A549 (cell line): ENCODE measurements around the gene OTUD7B. TPM values are rescaled to one million over a fixed set of nuclear protein-coding genes. Genes with fewer than 3 reads are reported as not detected.

Experiments used
- ATAC-seq, 2 experiments: fragments of 200-7000 bp in 1 of 2; fragments of >200 bp in 1 of 2; cut with Nextera tagmentation in 1 of 2; cut with Tn5 transposase in 1 of 2; 3 replicates each; pipeline versions ENCODE4 v1.8.0 to v1.9.1; 2018 to 2020; ENCODE audit warnings: mild to moderate bottlenecking in 1 of 2, moderate library complexity in 1 of 2
- CTCF ChIA-PET: fragments of 300-600 bp; sonication (Branson Sonifier 250); formaldehyde crosslinking; extraction: SDS; loops from one replicate; lab custom pipeline; 2021; ENCODE audit warnings: antibody characterized with exemption, inconsistent platforms; lab: Yijun Ruan, JAX
- POLR2A ChIA-PET: fragments of 350-600 bp; formaldehyde crosslinking; extraction: SDS; loops from one replicate; lab custom pipeline; 2021; ENCODE audit warnings: antibody characterized with exemption, inconsistent platforms; lab: Yijun Ruan, JAX
- DNase-seq, 2 experiments: peaks; one replicate each; pipeline versions ENCODE4 v3.0.0 to v3.0.0-alpha.2; 2011 to 2016; ENCODE audit warnings: low read depth in 1 of 2, low spot score in 1 of 2
- FAIRE-seq: peaks from 2 replicates; lab custom pipeline; 2011; peaks lifted over from hg19 to GRCh38; lab: Jason Lieb, UNC
- H3K27ac ChIP-seq, 2 experiments: fragments of >200 bp; sonication (Bioruptor Twin); formaldehyde crosslinking; 3 replicates each; pipeline ENCODE4 v1.5.1; 2016 to 2017
- H3K4me1 ChIP-seq: fragments of >200 bp; sonication (Bioruptor Twin); formaldehyde crosslinking; 3 replicates; pipeline ENCODE4 v1.6.1; 2016
- H3K4me2 ChIP-seq: fragments of >200 bp; sonication (Bioruptor Twin); formaldehyde crosslinking; 3 replicates; pipeline ENCODE4 v1.6.1; 2016
- H3K4me3 ChIP-seq: fragments of >200 bp; sonication (Bioruptor Twin); formaldehyde crosslinking; 3 replicates; pipeline ENCODE4 v1.5.1; 2016
- H3K9me3 ChIP-seq: fragments of >200 bp; sonication (Bioruptor Twin); formaldehyde crosslinking; 3 replicates; pipeline ENCODE4 v1.6.1; 2016
- CBX2 ChIP-seq: fragments of 200-600 bp; sonication (generic); IDR thresholded peaks from 2 replicates; pipeline ENCODE4 v1.6.1; 2016; ENCODE audit warnings: low read depth, mild to moderate bottlenecking, borderline replicate concordance
- CBX8 ChIP-seq: fragments of 200-600 bp; sonication (generic); IDR thresholded peaks from 2 replicates; pipeline ENCODE4 v1.6.1; 2016
- CHD2 ChIP-seq: fragments of 150-350 bp; IDR thresholded peaks from 2 replicates; pipeline ENCODE4 v1.6.1; 2014; ENCODE audit warnings: low read length; ENCODE audit not compliant: partially characterized antibody
- CHD4 ChIP-seq: fragments of 200-600 bp; sonication (generic); IDR thresholded peaks from 2 replicates; pipeline ENCODE4 v1.6.1; 2016; ENCODE audit warnings: antibody characterized with exemption, mild to moderate bottlenecking, borderline replicate concordance
- E2F6 ChIP-seq: IDR thresholded peaks from 2 replicates; pipeline ENCODE4 v1.6.1; 2012; ENCODE audit warnings: low read depth, borderline replicate concordance
- EHF ChIP-seq: fragments of 250-450 bp; sonication (Bioruptor Pico); IDR thresholded peaks from 2 replicates; pipeline ENCODE4 v1.5.0; 2020; ENCODE audit warnings: mild to moderate bottlenecking
- EHMT2 ChIP-seq: fragments of 200-600 bp; sonication (generic); IDR thresholded peaks from 2 replicates; pipeline ENCODE4 v1.6.1; 2016; ENCODE audit warnings: antibody characterized with exemption, low read depth, mild to moderate bottlenecking, moderate library complexity
- ESRRA ChIP-seq: fragments of 150-350 bp; IDR thresholded peaks from 2 replicates; pipeline ENCODE4 v1.6.1; 2014; ENCODE audit warnings: mild to moderate bottlenecking, low read length, borderline replicate concordance
- FOSB ChIP-seq: fragments of 250-450 bp; sonication (Bioruptor Pico); IDR thresholded peaks from 2 replicates; pipeline ENCODE4 v1.5.0; 2020; ENCODE audit warnings: mild to moderate bottlenecking, moderate library complexity
- HDAC2 ChIP-seq: fragments of 200-600 bp; sonication (generic); IDR thresholded peaks from 2 replicates; pipeline ENCODE4 v1.6.1; 2016
- HMGXB4 ChIP-seq: fragments of 250-450 bp; sonication (Bioruptor Pico); IDR thresholded peaks from 2 replicates; pipeline ENCODE4 v1.5.0; 2021; ENCODE audit warnings: mild to moderate bottlenecking, moderate library complexity, borderline replicate concordance
- HOXB5 ChIP-seq: fragments of 250-450 bp; sonication (Bioruptor Pico); IDR thresholded peaks from 2 replicates; pipeline ENCODE4 v1.5.0; 2020; ENCODE audit warnings: mild to moderate bottlenecking, moderate library complexity
- JUNB ChIP-seq: fragments of >200 bp; sonication (Bioruptor Twin); formaldehyde crosslinking; IDR thresholded peaks from 2 replicates; pipeline ENCODE4 v1.6.1; 2016
- KDM5A ChIP-seq: fragments of 200-600 bp; sonication (generic); IDR thresholded peaks from 2 replicates; pipeline ENCODE4 v1.6.1; 2016; ENCODE audit warnings: antibody characterized with exemption, mild to moderate bottlenecking
- PHF8 ChIP-seq: fragments of 200-600 bp; sonication (generic); IDR thresholded peaks from 2 replicates; pipeline ENCODE4 v1.6.1; 2016; ENCODE audit warnings: low read depth, mild to moderate bottlenecking, antibody characterized with exemption, moderate library complexity, borderline replicate concordance
- POLR2A ChIP-seq: IDR thresholded peaks from 2 replicates; pipeline ENCODE4 v1.6.1; 2012; ENCODE audit warnings: mild to moderate bottlenecking, low read length
- POLR2AphosphoS2 ChIP-seq: conservative IDR thresholded peaks from 2 replicates; pipeline ENCODE4 v1.6.1; 2012; ENCODE audit warnings: low read length, improper control_type of control experiment, inconsistent platforms
- RAD21 ChIP-seq, 2 experiments: fragments of >200 bp in 1 of 2; sonication (Bioruptor Twin) in 1 of 2; formaldehyde crosslinking in 1 of 2; IDR thresholded peaks in 1 of 2; conservative IDR thresholded peaks in 1 of 2; 2 replicates in 1 of 2; 3 replicates in 1 of 2; pipeline ENCODE4 v1.6.1; 2012 to 2018; ENCODE audit warnings: inconsistent platforms in 1 of 2
- RARB ChIP-seq: fragments of 250-450 bp; sonication (Bioruptor Pico); IDR thresholded peaks from 2 replicates; pipeline ENCODE4 v1.8.0; 2021; ENCODE audit warnings: mild to moderate bottlenecking, moderate library complexity
- RCOR1 ChIP-seq: fragments of 150-350 bp; IDR thresholded peaks from 2 replicates; pipeline ENCODE4 v1.6.1; 2014; ENCODE audit warnings: antibody characterized with exemption, low read length, low read depth
- RNF2 ChIP-seq: fragments of 200-600 bp; sonication (generic); IDR thresholded peaks from 2 replicates; pipeline ENCODE4 v1.6.1; 2016; ENCODE audit warnings: low read depth, mild to moderate bottlenecking, antibody characterized with exemption, moderate library complexity, borderline replicate concordance
- TFCP2L1 ChIP-seq: fragments of 250-450 bp; sonication (Bioruptor Pico); IDR thresholded peaks from 2 replicates; pipeline ENCODE4 v1.5.0; 2021; ENCODE audit warnings: mild to moderate bottlenecking
- USF2 ChIP-seq: fragments of 450-650 bp; IDR thresholded peaks from 2 replicates; pipeline ENCODE4 v1.6.1; 2014; ENCODE audit warnings: antibody characterized with exemption
- WGBS: methylation state at CpG from one replicate; pipeline ENCODE4 v1.1.6; 2017; ENCODE audit errors: missing lambda C conversion rate; 5-methylcytosine and 5-hydroxymethylcytosine counted together
- polyA plus RNA-seq, 4 experiments: library from polyadenylated mRNA; depleted of rRNA in 3 of 4; stranded (reverse); fragments of >200 nt; fragmentation: RNase III in 1 of 4; extraction: RNeasy Plus Mini Kit Qiagen cat#74134 plus additional on column Dnase treatment in 1 of 4; gene quantifications; 2 replicates in 3 of 4; 3 replicates in 1 of 4; pipeline ENCODE4 v1.2.3, GENCODE V29; 2011 to 2017
- TF ChIP-seq, protein P1 (sequence below): fragments of >200 bp; sonication (Bioruptor Twin); formaldehyde crosslinking; IDR thresholded peaks from 3 replicates; pipeline ENCODE4 v1.6.1; 2016
- TF ChIP-seq, protein P2 (sequence below): fragments of 200-600 bp; sonication (generic); IDR thresholded peaks from 2 replicates; pipeline ENCODE4 v1.6.1; 2016; ENCODE audit warnings: antibody characterized with exemption, mild to moderate bottlenecking, moderate library complexity
- TF ChIP-seq, protein P3 (sequence below): IDR thresholded peaks from 2 replicates; pipeline ENCODE4 v1.6.1; 2012
- TF ChIP-seq, protein P4 (sequence below): fragments of >200 bp; sonication (Bioruptor Twin); formaldehyde crosslinking; IDR thresholded peaks from 2 replicates; pipeline ENCODE4 v1.6.1; 2016
- TF ChIP-seq, protein P5 (sequence below): fragments of 150-350 bp; IDR thresholded peaks from 2 replicates; pipeline ENCODE4 v1.6.1; 2014; ENCODE audit warnings: low read depth, mild to moderate bottlenecking, low read length

The OTUD7B gene
- polyA plus RNA-seq, 2 of the 4 experiments (the other 2 are of a cell fraction): 8.0 to 12.1 TPM

- FAIRE-seq (no peak), DNase-seq (no peak), ATAC-seq (no peak)
- H3K27ac ChIP-seq: no peak overlapping the region
- no peak overlapping the region for H3K4me3 ChIP-seq
- 81% methylated on average over 6 of the region's 6 CpGs for WGBS
- no peaks in the 10 kb centered on the region for H3K4me1 ChIP-seq
- ChIA-PET CTCF (interaction anchor here (1.0 to 4.1 kb wide), 3 partner anchors 12 to 62 kb away, joined by 3 to 23 read pairs (median 3); a partner anchor contains a TSS), POLR2A (no interaction called here)
- no peaks in the 10 kb centered on the region for H3K9me3 ChIP-seq
- TF ChIP-seq RNF2 (no peak), JUNB (no peak), RAD21 (conservative IDR thresholded peaks at IDR 0.05 in 1 of 2, IDR thresholded peaks at IDR 0.05 in 1 of 2) (no peak), PHF8 (no peak), CBX8 (no peak), HDAC2 (no peak), E2F6 (no peak), EHMT2 (no peak), CHD4 (no peak), POLR2AphosphoS2 (no peak), CBX2 (no peak)
- TF ChIP-seq, protein P1, sequence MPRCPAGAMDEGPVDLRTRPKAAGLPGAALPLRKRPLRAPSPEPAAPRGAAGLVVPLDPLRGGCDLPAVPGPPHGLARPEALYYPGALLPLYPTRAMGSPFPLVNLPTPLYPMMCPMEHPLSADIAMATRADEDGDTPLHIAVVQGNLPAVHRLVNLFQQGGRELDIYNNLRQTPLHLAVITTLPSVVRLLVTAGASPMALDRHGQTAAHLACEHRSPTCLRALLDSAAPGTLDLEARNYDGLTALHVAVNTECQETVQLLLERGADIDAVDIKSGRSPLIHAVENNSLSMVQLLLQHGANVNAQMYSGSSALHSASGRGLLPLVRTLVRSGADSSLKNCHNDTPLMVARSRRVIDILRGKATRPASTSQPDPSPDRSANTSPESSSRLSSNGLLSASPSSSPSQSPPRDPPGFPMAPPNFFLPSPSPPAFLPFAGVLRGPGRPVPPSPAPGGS: no peak
- H3K4me2 ChIP-seq: no peak overlapping the region
Measured at GRCh38 chr1:149949911-149950310, 60.6 kb downstream of the OTUD7B start.

DNA sequence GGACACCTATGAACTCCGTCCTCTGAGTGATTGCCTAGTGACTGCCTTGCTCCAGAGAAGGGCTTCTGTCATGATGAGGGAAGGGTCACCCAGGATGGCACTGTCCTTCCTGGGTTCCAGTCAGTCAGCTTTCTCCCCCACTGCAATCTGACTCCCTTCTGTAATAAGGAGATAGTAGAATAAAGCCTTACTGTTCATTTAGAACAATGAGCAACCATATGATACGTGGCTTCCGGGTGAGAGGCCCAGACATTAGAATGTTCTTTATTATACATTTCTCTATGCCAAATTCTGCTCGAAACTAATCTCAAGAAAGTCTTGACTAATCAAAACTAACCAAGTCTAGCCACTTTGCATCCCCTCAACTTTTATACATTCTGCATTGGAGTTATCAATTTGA, 65.3 kb downstream of the OTUD7B start:
- no peak overlapping the region for H3K4me2 ChIP-seq
- peaks cover 16% of the 10 kb centered on the region for H3K4me1 ChIP-seq
- ChIA-PET CTCF (interaction anchor here (1.1 to 1.4 kb wide), 3 partner anchors 15 to 224 kb away, joined by 3 to 4 read pairs (median 3); no protein-coding TSS in a partner anchor), POLR2A (no interaction called here)
- no peak overlapping the region for H3K4me3 ChIP-seq
- ATAC-seq (no peak), FAIRE-seq (no peak), DNase-seq (no peak)
- 92% methylated on average over 4 of the region's 4 CpGs for WGBS
- H3K9me3 ChIP-seq: no peaks in the 10 kb centered on the region
- no peak overlapping the region for H3K27ac ChIP-seq
- TF ChIP-seq FOSB (no peak), RCOR1 (no peak), CHD2 (no peak), EHMT2 (no peak), ESRRA (no peak), RNF2 (no peak), TFCP2L1 (CRISPR knock-in tag) (no peak), KDM5A (no peak), POLR2A (no peak), RARB (no peak), HMGXB4 (no peak), EHF (CRISPR knock-in tag) (no peak), HDAC2 (no peak), USF2 (no peak), HOXB5 (CRISPR knock-in tag) (no peak)
- TF ChIP-seq, protein P2, sequence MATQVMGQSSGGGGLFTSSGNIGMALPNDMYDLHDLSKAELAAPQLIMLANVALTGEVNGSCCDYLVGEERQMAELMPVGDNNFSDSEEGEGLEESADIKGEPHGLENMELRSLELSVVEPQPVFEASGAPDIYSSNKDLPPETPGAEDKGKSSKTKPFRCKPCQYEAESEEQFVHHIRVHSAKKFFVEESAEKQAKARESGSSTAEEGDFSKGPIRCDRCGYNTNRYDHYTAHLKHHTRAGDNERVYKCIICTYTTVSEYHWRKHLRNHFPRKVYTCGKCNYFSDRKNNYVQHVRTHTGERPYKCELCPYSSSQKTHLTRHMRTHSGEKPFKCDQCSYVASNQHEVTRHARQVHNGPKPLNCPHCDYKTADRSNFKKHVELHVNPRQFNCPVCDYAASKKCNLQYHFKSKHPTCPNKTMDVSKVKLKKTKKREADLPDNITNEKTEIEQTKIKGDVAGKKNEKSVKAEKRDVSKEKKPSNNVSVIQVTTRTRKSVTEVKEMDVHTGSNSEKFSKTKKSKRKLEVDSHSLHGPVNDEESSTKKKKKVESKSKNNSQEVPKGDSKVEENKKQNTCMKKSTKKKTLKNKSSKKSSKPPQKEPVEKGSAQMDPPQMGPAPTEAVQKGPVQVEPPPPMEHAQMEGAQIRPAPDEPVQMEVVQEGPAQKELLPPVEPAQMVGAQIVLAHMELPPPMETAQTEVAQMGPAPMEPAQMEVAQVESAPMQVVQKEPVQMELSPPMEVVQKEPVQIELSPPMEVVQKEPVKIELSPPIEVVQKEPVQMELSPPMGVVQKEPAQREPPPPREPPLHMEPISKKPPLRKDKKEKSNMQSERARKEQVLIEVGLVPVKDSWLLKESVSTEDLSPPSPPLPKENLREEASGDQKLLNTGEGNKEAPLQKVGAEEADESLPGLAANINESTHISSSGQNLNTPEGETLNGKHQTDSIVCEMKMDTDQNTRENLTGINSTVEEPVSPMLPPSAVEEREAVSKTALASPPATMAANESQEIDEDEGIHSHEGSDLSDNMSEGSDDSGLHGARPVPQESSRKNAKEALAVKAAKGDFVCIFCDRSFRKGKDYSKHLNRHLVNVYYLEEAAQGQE: no peak
- TF ChIP-seq, protein P3, sequence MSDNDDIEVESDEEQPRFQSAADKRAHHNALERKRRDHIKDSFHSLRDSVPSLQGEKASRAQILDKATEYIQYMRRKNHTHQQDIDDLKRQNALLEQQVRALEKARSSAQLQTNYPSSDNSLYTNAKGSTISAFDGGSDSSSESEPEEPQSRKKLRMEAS: no peak
- TF ChIP-seq, protein P4, sequence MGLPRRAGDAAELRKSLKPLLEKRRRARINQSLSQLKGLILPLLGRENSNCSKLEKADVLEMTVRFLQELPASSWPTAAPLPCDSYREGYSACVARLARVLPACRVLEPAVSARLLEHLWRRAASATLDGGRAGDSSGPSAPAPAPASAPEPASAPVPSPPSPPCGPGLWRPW: no peak
- TF ChIP-seq, protein P5, sequence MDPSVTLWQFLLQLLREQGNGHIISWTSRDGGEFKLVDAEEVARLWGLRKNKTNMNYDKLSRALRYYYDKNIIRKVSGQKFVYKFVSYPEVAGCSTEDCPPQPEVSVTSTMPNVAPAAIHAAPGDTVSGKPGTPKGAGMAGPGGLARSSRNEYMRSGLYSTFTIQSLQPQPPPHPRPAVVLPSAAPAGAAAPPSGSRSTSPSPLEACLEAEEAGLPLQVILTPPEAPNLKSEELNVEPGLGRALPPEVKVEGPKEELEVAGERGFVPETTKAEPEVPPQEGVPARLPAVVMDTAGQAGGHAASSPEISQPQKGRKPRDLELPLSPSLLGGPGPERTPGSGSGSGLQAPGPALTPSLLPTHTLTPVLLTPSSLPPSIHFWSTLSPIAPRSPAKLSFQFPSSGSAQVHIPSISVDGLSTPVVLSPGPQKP: no peak
